Upper lobe of left lung (tissue), 6 donors: ENCODE results near the gene ZNF117. TPM values are rescaled to one million over a fixed set of nuclear protein-coding genes. Genes with fewer than 3 reads are reported as not detected.

ENCODE experiments used
- small RNA-seq, 4 donors: library from RNA; depleted of rRNA; stranded (forward); fragments of <200 nt; gene quantifications; one replicate each; pipeline ENCODE3, GENCODE V24; 2016
- total RNA-seq, 6 donors: library from RNA; depleted of rRNA in 4 of 6; stranded (reverse); fragments of >200 nt in 4 of 6; gene quantifications; one replicate each; pipeline versions ENCODE4 v1.1.0 to v1.2.1, GENCODE V29; 2016 to 2021
- donor health status: DM: no; HTN: no; CAD: no; lungs with moderate emphysema.
- donor health status: DM: no; HTN: yes; CAD: no; lungs with severe emphysema.

The ZNF117 gene
- total RNA-seq, 6 donors from 2014 or later: 9.4 to 34.4 (median 10.4) TPM

Small RNA genes lying within 50 kb of the gene (small RNA-seq; reads per million reads assigned to genes)
- gene RNU6-1229P: 0 reads per million in 4 donors

Other genes with a start within 250 kb of the ZNF117 start
- gene ZNF138, start 196.6 kb downstream of the ZNF117 start, total RNA-seq: 10 to 100 TPM in 2 of 6 donors, 1 to 10 TPM in 4; 3.4 to 23.7 (median 5.0) TPM
- 10 to 100 TPM in 3 of 6 donors, 1 to 10 TPM in 3; 3.2 to 29.6 (median 7.6) TPM for gene ZNF273, start 87.8 kb downstream of the ZNF117 start, total RNA-seq
- gene ERV3-1, start 15.7 kb upstream of the ZNF117 start, total RNA-seq: 10 to 100 TPM; 17.9 to 38.8 (median 25.3) TPM